Tongue (tissue), 2 donors: ENCODE results near the gene RRAS2. TPM values are rescaled to one million over a fixed set of nuclear protein-coding genes. Genes with fewer than 3 reads are reported as not detected.
"Not testable (repeated sequence)": the region's sequence is repeated elsewhere in the genome, so short reads cannot be mapped to it uniquely, and the experiment has no call there.

ENCODE experiments used
- DNase-seq: peaks from one replicate; pipeline ENCODE4 v3.0.0-alpha.2; 2015
- total RNA-seq: library from RNA; depleted of rRNA; stranded (reverse); fragments of >200 nt; gene quantifications from one replicate; pipeline ENCODE4 v1.2.3, GENCODE V29; 2014

RRAS2 gene
- total RNA-seq, 1 donor from 2014 or later: 67.2 TPM

- no peak for DNase-seq
Observed at GRCh38 chr11:14371249-14371648, 12.3 kb upstream of the RRAS2 start.

GRCh38 chr11:14370496-14370895 is 11.5 kb upstream of the RRAS2 start:
- DNase-seq: no peak

GRCh38 chr11:14369598-14369997 is 10.6 kb upstream of the RRAS2 start:
- DNase-seq: no peak

GRCh38 chr11:14366936-14367335 is 8.0 kb upstream of the RRAS2 start:
- no peak for DNase-seq

GRCh38 chr11:14364322-14364721 is 5.3 kb upstream of the RRAS2 start:
- DNase-seq: no peak

- no peak for DNase-seq
Observed at GRCh38 chr11:14362611-14363010, 3.6 kb upstream of the RRAS2 start.

- no peak for DNase-seq
Observed at GRCh38 chr11:14361951-14362350, 3.0 kb upstream of the RRAS2 start.

- no peak for DNase-seq
Observed at GRCh38 chr11:14360976-14361375, 2.0 kb upstream of the RRAS2 start.

- DNase-seq: no peak
Observed at GRCh38 chr11:14359501-14360031, 583 bp upstream of the RRAS2 start.

- DNase-seq: peak; percentile 79
Observed at GRCh38 chr11:14357881-14358728, 878 bp downstream of the RRAS2 start.

- no peak for DNase-seq
Observed at GRCh38 chr11:14356342-14356741, 2.6 kb downstream of the RRAS2 start.

GRCh38 chr11:14354604-14355003 is 4.4 kb downstream of the RRAS2 start:
- not testable (repeated sequence) for DNase-seq

- DNase-seq: no peak
Observed at GRCh38 chr11:14350716-14351238, 8.2 kb downstream of the RRAS2 start.

GRCh38 chr11:14350215-14350614 is 8.8 kb downstream of the RRAS2 start:
- no peak for DNase-seq

- no peak for DNase-seq
Observed at GRCh38 chr11:14347991-14348390, 11.0 kb downstream of the RRAS2 start.

- no peak for DNase-seq
Observed at GRCh38 chr11:14347494-14347893, 11.5 kb downstream of the RRAS2 start.

- no peak for DNase-seq
Observed at GRCh38 chr11:14346303-14346955, 12.6 kb downstream of the RRAS2 start.

GRCh38 chr11:14345668-14346067 is 13.3 kb downstream of the RRAS2 start:
- DNase-seq: no peak

- not testable (repeated sequence) for DNase-seq
Observed at GRCh38 chr11:14345016-14345415, 14.0 kb downstream of the RRAS2 start.

- peak; percentile 69 for DNase-seq
Observed at GRCh38 chr11:14342906-14343305, 16.1 kb downstream of the RRAS2 start.

- DNase-seq: no peak
Observed at GRCh38 chr11:14341968-14342367, 17.0 kb downstream of the RRAS2 start.

- DNase-seq: no peak
Observed at GRCh38 chr11:14340721-14341120, 18.3 kb downstream of the RRAS2 start.

GRCh38 chr11:14339356-14339755 is 19.6 kb downstream of the RRAS2 start:
- DNase-seq: no peak
